ENCODE measurements around the gene YIPF4.
"Not testable (repeated sequence)": the region's sequence is repeated elsewhere in the genome, so short reads cannot be mapped to it uniquely, and the experiment has no call there.

- TF ChIP-seq EZH2 (IDR thresholded peaks at IDR 0.05); POLR2AphosphoS5 (IDR thresholded peaks at IDR 0.05; ENCODE audit: borderline replicate concordance, low read depth, low read length); FOXP2 (optimal IDR thresholded peaks at IDR 0.05; ENCODE audit: control extremely low read depth, extremely low read length, insufficient read depth): not testable (repeated sequence)
Measured at GRCh38 chr2:32293966-32294562, 16.4 kb downstream of the YIPF4 start.

All from SK-N-MC (cell line).